NCI-H774 (cell line): ENCODE measurements around the gene PPP2R1B.
"Not testable (repeated sequence)": the region's sequence is repeated elsewhere in the genome, so short reads cannot be mapped to it uniquely, and the experiment has no call there.

ENCODE experiments used
- DNase-seq: peaks from one replicate; lab custom pipeline; 2025; lab: John Stamatoyannopoulos, UW

Gene PPP2R1B

DNA sequence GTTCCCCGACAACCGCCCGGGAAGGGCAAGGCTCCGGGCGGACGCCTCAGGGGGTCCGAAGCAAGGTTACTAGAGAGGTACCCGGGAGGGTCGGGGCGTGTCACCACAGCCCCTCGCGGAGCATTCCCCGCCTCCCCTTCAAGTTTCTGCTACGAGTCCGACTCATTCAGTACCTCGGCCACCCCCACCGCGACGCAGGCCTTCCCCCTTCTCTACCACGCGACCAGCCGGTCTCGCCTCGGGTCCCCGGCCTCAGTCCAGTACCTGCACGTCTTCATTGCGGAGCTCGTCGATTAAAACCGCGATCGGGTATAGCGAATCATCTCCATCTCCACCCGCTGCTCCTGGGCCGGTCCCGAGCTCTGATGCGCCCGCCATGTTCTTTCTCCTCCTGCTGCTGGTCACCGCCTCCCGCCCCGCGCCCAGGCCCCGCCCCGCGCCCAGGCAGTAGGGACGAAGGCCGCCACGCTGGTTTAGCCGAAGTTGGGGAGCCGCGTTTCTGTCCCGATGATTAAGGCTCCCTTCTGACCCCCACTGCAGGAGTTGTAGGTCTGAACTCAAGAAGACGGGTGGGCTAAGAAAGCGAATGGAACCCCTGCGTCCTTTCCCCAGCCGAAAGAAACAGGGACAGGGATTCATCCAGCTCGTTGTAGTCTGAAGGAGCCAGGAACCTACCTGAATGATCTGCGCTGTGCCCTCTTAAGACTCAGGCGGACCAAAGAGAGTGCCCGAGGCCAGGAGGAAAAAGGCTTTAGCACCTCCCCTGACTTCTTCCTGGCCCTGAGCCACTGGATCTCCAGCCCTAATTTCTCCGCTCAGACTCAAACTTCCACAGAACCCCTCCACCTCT is at the start of gene PPP2R1B:
PPP2R1B (minus strand) TSS at position 406 of the 850 bp plus-strand sequence; CDS start at position 378, 28 bp downstream.
- DNase-seq = peak; percentile 53

DNA sequence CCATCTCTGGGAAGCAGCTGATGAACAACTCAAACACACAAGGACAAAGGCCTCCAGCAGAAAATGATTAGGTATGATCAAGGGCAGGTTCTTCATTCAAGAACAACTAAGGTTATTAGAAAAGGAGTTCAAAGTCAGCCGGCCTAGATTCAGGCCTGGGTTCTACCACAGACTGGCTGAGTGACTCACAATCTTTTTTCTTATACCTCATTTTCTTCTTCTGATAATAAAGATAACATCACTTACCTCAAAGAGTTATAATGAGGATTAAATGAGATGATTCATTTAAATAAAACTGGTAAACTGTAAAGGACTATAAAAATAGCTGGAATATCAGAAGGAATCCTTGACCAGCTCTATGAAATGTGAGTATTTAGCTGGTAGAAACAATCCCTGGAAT is 49.3 kb upstream of the PPP2R1B start:
- no peak for DNase-seq

DNA sequence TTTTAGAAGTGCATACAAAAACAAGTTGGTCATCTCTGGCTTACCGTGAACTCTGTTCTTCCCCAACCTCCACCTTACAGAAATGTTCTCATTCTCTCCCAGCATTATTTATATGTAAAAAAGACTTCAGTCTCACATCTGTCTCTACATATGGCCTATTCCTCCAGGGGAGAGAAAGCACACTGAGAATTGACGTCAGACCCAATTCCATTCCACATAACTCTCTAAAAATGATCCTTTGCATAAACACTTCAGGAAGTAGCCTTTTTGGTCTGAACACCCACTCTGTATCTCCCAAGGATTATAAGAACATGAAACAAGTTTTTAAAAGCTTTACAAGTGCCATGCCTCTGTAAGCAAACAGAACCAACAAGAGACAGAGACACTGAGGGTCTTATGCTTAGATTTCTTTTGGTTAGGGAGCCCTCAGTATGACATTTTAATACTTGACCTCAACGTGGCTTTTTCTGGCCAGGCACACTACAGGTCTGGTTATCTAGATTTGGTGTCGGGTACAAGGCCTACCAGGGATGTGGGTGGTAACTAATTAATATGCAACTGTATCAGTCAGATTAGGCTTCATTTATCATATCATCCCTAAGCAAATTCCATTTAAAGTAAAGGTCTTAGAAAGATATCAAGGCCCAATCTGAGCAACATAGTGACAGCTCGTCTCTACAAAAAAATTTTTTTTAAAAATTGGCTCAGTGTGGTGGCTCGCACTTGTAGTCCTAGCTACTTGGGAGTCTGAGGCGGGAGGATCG is 48.5 kb upstream of the PPP2R1B start:
- DNase-seq = no peak

DNA sequence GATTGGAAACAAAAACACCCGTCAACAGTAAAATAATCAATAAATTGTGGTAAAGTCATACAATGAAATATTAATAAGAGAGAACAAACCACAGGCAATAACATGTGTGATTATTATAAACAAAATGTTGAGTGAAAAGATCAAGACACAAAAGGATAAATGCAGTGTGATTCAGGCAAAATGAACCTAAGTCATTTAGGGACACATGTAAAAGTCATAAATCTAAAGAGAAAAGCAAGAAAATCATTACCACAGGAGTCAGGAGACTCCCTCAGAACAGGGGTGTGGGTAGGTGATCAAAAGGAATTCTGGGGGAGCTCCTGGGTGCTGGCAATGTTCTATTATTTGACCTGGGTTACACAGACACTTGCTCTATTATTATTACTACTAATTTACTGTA is 47.9 kb upstream of the PPP2R1B start:
- no peak for DNase-seq

DNA sequence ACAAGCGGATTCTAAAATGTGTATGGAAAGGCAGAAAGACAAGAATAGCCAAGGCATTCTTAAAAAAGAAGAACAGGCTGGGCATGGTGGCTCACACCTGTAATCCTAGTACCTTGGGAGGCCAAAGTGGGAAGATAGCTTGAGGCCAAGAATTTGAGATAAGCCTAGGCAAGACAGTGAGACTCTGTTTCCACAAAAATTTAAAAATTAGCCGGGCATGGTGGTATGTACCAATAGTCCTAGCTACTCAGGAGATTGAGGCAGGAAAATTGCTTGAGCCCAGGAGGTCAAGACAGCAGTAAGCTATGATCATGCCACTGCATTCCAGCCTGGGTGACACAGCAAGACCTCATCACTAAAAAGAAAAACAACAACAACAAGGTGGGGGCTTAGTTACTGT is 46.0 kb upstream of the PPP2R1B start:
- DNase-seq = no peak

DNA sequence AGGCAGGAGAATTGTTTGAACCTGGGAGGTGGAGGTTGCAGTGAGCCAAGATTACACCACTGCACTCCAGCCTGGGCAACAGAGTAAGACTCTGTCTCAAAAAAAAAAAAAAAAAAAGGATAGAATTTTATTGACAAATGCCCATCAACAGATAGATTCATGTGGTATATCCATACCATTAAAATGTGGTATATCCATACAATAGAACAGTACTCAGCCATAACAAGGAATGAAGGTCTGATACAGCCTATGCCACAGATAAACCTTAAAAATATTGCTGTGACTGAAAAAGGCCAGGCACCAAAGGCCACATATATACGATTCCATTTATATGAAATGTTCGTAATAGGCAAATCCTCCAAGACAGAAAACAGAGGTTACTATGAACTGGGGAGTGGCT is 45.3 kb upstream of the PPP2R1B start:
- no peak for DNase-seq

DNA sequence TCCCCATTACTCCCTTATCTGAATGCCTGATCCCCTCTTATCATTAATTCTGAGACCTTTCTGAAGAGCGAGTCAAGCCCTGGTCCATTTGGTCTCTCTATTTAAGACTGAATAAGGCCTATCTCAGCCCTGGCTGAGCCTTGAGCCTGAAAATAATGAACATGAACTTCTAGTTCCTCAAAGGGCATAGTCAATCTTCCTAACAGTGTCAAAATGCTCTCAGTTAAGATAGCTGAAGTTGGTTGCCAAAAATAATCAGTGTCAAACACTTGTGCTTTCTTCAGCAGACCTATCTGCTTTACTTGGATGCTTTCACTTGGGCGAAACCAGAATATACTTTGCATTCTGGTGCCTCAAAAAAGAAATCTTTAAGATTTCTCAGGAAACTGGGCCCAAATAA is 42.6 kb upstream of the PPP2R1B start:
- no peak for DNase-seq

DNA sequence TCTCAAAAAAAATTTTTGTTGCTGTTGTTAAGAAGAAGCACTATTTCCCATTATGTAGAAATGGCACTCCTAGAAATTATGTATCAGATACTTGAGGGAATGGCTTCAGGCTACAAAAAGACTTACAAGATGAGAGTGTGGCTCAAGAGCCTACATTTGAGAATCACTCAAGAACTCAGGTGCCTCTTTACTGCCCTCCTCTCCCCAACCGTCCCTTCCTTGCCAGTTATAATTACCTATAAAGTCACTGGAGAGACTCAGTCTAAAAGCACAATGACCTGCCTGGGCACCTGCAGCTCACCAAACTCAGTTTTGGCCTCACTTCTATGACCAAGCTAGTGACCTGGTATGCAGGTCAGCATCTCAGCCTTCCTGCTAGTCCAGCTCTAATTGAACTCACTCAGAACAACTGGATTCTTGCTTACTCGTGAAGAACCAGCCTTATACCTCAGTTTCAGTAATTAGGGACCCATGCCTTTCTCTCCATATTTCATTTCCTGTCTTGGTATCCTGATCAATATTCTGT is 41.9 kb upstream of the PPP2R1B start:
- no peak for DNase-seq

DNA sequence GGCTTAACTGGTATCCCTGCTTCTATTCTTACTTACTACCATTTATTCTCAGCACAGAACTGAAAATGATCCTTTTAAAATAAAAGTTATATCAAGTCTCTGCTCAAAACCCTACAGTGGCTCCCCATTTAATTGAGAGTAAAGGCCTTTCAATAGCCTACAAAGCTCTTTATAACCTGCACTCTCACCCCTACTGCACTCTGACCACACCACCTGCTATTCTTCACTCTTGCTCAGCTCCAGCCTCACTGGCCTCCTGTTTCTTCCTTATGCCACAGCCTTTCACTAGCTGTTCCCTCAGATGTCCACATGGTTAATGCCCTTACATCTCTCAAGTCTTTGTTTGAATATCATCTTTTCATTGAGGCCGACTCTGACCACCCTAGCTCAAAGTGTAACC is 40.9 kb upstream of the PPP2R1B start:
- DNase-seq = no peak

DNA sequence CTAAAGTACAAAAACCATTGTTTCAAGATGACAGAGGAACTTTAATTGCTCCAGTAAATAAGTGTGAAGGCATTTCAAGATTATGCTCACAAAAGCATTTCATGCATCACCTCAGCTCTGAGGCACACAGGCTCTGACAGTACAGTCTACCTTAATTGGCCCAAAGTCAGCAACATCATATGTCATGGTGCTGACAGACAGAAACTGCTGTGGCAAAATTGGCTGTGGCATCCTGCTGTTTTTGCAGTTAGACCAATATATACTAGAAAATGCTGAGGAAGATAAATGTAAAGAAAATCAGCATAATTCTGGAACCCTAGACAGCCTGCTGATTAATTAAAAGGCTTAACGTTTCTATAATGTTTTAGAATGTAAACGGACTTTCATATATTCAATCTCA is 34.9 kb upstream of the PPP2R1B start:
- no peak for DNase-seq

DNA sequence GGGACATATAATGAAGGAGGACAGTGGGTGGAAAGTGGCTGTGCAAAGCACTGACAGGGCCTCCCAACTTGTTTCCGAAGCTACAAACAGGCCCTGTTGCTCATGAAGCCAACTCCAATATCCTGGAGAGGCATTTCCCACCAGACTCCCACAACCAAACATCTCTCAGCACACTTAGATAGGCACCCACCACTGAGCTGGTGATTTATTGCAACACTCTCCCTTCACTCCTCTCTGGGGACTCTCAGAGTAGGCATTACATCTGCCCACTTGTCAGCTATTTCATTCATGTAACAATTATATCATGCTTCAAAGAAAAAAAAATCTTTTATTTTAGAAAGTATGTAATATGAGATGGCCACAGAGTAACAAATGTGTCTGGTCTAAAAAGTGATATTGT is 32.1 kb upstream of the PPP2R1B start:
- no peak for DNase-seq

DNA sequence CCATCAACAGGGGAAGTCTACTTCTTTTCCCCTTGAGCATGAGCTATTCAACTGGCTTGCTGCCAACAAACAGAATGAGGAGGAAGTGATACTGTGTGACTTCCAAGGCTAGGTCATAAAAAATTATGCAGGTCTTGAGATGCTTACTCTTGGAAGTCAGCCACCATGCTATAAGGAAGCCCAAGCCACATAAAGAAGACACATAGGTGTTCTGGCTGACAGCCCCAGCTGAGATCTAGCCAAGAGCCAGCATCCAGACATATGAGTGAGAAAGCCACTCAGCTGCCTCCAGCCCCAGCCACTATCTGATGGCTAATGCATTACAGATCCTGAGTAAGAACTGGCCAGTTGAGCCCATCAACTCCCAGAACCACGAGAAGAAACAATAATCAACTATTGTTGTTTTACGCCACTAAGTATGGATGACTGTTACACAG is 31.0 kb upstream of the PPP2R1B start:
- no peak for DNase-seq

DNA sequence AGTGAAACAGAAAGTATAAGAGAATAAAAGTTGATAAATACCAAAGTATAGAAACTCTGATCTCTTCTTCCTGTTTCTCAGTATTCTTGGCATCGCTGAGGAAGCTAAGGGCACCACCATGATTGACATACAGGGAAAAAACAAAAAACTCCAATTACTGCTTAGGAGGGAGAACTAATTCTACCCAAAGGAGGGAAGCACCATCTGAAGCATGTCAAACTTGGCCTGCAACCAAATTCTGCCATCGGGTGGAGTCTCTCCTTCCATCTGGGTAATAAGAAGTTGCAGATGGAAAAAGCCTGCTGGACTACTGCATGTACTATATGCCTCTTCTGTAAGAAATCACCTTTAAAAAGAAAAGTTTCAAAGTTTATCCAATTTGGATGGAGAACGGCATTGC is 30.5 kb upstream of the PPP2R1B start:
- no peak for DNase-seq

DNA sequence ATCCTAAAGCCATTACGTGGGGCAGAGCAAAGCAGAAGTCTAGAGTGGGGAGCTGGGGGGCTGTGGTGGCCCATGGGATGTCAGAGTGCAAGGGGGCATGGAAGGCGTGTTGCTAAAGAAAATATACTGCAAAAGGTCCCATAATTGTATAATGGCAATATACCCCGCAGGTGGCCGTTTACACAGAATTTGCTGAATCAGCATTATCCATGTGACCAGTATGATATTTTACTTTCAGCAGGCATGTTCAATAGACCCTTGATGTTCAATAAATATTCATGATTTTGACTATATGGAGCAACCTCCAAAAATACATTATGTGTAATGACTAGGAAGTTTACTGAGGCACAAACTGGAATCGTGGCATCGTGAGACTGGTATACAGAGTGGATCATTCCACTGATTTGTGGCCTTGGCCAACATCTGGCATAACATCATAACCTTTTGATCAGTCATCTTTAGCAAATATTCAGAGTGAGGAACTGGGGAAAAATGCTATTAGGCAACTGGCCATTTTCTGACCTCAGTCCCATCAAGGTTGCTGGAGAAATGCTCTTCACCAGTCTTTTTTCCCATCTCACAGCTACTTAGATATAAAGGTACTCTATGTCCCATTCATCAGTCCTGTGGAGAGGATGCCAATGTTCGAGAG is 29.3 kb upstream of the PPP2R1B start:
- DNase-seq = no peak

DNA sequence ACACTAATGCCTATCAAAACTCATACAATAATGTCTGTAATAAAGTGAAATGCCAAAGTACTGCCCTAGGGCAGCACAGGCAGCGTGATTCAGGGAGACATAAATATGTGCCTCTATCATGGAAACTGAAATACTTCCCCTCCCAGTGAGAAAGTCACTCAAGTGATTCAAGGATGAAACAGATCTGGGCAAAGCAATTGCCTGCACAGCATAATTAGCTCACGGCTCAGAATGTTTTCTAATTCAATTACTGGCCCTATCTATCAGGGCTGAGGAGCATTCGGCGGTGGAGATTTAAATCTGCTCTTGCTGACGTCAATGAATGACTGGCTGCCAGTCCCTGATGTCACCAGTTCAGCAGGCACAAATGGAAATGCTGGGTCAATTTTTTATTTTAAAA is 27.7 kb upstream of the PPP2R1B start:
- DNase-seq = no peak

DNA sequence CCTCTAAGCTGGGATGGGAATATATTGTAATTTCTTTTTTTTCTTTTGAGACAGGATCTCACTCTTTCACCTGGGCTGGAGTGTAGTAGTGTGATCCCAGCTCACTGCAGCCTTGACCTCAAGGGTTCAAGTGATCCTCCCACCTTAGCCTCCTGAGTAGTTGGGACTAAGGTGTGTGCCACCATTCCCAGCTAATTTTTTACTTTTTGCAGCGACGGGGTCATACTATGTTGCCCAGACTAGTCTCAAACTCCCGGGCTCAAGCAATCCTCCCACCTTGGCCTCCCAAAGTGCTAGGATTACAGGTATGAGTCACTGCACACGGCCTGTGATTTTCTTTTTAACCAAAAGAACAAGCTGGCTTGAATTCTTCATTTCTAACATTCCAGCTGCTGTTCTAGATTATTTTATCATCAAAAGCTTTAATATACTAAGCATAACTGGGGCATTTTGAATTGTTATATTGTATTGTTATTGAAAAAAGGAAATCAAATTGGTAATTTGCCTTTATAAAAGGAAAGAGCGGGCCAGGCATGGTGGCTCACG is 26.8 kb upstream of the PPP2R1B start:
- no peak for DNase-seq

DNA sequence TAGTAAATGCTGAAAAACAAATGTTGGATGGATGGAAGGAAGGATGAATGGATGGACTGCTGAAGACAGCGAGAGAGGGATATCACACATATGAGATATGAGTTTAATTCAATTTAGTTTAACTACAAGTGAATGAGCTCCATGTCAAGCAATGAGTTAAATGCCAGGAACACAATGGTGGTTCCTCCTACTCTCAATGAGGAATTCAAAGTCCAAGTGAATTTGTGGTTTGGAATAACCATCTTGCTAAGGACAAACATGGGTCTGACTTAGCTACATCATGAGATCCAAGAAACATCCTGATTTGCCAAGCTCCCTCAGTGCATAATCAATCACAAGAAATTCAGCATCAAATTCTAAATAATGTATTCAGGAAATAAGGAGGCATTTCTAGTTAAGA is 26.1 kb upstream of the PPP2R1B start:
- no peak for DNase-seq

DNA sequence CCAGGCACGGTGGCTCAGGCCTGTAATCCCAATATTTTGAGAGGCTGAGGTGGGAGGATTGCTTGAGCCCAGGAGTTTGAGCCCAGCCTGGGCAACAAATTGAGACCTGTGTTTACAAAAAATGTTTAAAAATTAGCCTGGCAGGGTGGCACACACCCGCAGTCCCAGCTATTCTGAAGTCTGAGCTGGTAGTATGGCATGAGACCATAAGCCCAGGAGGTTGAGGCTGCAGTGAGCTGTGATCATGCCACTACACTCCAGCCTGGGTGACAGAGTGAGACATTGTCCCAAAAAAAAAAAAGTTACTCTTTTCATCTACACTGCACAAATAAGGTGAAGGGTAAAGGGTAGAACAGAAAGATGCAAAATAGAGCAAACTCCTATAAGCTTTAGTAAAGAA is 22.3 kb upstream of the PPP2R1B start:
- DNase-seq = no peak

DNA sequence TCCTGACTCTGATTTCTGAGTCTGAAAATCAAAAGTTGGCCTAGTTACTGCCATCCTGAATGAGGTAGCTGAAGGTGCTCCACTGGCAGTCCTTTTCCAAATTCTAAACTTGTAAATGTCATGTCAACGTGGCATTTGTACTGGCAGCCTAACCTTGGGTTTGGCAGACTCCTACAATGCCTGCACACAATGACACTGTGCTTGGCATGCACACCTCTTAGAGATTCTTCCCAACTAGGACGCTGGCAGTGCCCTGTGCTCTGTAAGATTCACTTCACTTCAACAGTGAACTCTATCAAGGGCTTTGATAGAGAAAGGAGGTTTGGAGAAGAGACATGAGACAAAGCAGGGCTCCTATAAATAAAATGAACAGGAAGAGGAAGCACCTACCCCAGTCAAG is 21.9 kb upstream of the PPP2R1B start:
- no peak for DNase-seq

DNA sequence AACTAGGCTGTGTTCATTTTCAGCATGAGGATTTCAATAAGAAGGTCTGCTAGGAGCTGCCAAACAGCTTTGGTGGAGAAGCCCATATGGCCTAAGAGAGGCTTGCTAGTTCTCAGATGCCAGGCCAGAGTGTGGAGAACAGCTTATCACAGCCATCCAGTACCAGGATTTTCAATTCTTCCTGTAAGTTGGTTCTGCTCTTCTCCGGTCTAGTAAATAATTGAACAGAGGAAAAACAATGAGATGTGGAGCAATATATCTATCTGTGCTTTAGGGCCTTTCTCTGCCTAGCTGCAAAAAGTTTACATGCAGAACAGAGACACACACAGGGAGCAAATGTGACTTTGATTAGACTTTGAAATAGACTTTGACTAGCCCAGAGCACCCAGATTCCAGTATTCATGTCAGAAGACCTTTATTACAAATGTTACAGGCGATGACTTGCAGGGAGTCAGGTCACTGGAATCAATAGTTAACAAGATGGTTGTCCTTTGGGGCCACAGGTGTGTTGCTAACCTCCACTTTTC is 19.8 kb upstream of the PPP2R1B start:
- DNase-seq = no peak

DNA sequence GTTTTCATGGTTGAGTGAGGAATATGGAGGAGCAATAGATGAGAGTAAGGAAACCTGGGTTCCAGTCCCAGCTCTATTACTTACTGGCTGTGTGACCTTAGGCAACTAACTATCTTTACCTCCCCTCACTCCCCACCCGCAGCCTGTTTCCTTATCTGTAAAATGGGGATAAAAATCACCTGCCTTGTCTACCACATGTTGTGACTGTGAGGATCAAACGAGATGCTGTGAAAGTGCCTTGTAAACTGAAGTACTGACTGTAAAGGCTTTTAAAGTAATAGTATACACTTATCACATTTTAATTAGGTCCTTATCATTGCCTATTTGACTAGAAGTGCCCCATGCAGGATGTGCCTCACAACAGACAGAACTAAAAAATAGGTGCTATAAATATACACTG is 18.9 kb upstream of the PPP2R1B start:
- DNase-seq = no peak

DNA sequence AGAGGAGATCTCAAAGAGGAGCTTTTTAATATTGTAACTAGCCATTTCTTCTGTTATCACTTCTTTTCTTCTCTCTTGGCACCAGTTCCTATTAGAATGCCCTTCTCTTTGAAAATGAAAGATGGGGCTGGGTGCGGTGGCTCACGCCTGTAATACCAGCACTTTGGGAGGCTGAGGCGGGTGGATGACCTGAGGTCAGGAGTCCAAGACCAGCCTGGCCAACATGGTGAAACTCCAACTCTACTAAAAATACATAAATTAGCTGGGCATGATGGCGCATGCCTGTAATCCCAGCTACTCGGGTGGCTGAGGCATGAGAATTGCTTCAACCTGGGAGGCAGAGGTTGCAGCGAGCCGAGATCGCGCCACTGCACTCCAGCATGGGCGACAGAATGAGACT is 18.1 kb upstream of the PPP2R1B start:
- DNase-seq = not testable (repeated sequence)
